OCI-LY3 (cell line): Measurements from ENCODE around the gene CADM2.

Experiments
- CTCF ChIP-seq: fragments of 200-600, 300-600 bp; sonication (generic); IDR thresholded peaks from 2 replicates; pipeline ENCODE4 v1.5.1; 2014; ENCODE audit warnings: antibody characterized with exemption, low read length, low read depth
- EZH2phosphoT487 ChIP-seq: fragments of 200-600 bp; shearing (Covaris generic); IDR thresholded peaks from 2 replicates; pipeline ENCODE4 v1.6.1; 2018; ENCODE audit warnings: antibody characterized with exemption, mixed run types, low read depth

- TF ChIP-seq CTCF = no peak
- TF ChIP-seq EZH2phosphoT487 = no peak
These were observed 595.4 kb downstream of the CADM2 start for GRCh38 chr3:85554153-85554552.
